Spleen (tissue), 7 donors: ENCODE results near the gene TCF7L1.

Source experiments
- CTCF ChIP-seq, 11 experiments: fragments of 200-600 bp in 7 of 11; fragments of 450-650 bp in 4 of 11; sonication (generic) in 4 of 11; IDR thresholded peaks in 8 of 11; conservative IDR thresholded peaks in 3 of 11; 1 replicate in 7 of 11; 2 replicates in 4 of 11; pipeline versions ENCODE4 v1.4.0 to v1.8.0; 2016 to 2021; ENCODE audit warnings: antibody characterized with exemption in 11 of 11, inconsistent platforms in 4 of 11, mild to moderate bottlenecking in 1 of 11
- POLR2AphosphoS5 ChIP-seq, 3 donors: sonication (generic); formaldehyde crosslinking; IDR thresholded peaks; one replicate each; pipeline ENCODE4 v1.5.1; 2017; ENCODE audit warnings: antibody characterized with exemption in 3 of 3
- donor health status: DM: no; HTN: no; CAD: no; lungs with moderate emphysema.
- donor health status: DM: no; HTN: no; CAD: no.
- donor health status: DM: no; HTN: no; CAD: no.

- TF ChIP-seq POLR2AphosphoS5 (IDR thresholded peaks at IDR 0.05): no peak
- TF ChIP-seq CTCF (IDR thresholded peaks at IDR 0.05 in 8 of 11, conservative IDR thresholded peaks at IDR 0.05 in 3 of 11): no peak
These were observed 45.0 kb downstream of the TCF7L1 start for GRCh38 chr2:85178154-85178553.
